ELF-1 (cell line): Measurements from ENCODE around the gene TP63.

Source experiments
- DNase-seq: peaks from one replicate; pipeline ENCODE4 v3.0.0-alpha.2; 2016; ENCODE audit warnings: low read depth, low spot score

Gene TP63

DNA sequence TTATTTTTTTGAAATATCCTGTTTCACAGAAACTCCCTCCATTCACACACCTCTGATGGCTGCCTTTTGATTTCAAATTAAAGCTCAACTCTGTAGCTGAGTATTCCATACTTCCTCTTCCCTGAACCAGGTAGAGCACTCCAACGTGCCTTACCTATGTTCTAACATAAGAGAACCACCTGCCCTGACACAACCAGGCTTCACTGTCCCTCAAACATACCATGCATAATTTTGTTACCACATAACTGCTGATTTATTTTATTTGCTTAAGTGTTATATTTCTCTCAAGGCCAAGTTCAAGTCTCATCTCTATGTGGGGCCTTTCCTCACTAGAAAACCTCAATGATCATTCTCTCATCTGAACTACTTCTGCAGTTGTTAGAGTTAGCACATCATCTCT is 279.8 kb downstream of the TP63 start:
- DNase-seq: no peak

DNA sequence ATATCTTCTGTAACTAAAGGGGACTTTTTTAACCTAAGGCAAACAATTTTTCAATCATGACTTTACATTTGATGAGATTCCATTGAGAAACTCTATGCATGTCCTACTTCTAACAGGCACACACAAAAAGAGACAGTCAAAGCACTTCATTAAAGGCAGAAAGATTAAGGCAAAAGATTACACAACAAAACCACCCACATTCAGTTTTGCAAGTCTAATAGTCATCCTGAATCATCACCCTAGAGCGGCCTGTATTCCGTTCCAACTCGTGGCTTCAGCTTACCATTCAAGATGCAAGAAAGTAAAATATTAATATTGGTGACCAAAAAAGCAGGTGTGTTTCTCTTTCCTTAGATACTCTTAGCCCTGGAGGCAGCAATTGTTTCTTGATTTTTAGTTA is 283.6 kb downstream of the TP63 start:
- DNase-seq: no peak

DNA sequence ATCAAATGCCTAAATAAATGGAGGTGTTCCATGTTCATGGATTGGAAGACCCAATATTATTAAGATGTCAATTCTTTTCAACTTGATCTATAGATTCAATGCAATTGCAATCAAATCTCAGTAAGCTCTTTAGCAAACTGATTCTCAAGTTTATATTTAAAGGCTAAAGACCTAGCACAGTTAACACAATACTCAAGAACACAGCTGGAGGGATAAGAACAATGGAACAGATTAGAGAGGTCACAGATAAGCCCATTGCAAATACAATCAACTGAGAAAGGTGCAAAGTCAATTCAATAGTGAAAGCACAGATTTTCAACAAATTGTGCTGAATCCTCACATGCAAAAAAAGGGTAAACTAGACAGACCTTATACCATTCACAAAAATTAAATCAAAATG is 290.6 kb downstream of the TP63 start:
- no peak for DNase-seq

DNA sequence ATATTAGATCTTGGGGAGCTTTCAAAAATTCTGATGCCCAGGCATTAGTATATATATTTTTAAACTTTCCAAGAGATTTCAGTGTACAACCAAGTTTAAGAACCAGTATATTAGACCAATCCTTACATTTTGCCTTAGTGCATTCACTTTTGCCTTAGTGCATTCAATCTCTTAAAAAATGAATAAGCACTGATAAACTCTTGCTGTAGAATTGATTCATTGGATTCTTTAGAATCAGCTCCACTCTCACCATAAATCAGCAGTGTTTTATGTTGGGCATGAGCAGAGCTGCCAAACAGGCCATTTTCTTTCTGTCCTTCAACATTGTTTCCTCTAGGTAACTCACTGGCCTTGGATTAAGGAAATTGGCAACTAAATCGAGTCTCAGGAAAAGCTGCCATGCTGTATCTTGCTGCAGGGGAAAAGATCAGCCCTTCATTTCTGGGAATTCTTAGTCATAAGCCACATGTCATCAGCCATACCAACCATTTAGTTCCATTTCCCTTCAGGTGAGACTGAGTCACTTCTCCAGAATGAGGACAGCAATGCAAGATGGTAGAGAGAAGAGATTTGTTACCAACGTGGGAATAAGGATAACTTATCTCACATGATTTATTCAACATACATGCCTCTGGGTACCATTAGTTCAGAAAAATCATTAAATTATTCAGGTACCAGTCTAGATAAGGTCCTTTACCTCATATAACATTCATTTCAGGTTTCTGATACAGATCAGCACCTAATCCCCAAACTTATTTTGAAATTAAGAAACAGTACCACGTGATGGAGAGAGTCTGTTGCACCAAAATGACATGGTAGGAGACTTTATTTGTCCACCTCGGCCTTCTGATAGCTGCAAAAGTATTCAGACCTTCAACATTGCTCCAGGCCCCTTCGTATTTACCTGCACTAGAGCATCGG is 297.0 kb downstream of the TP63 start:
- DNase-seq: no peak

DNA sequence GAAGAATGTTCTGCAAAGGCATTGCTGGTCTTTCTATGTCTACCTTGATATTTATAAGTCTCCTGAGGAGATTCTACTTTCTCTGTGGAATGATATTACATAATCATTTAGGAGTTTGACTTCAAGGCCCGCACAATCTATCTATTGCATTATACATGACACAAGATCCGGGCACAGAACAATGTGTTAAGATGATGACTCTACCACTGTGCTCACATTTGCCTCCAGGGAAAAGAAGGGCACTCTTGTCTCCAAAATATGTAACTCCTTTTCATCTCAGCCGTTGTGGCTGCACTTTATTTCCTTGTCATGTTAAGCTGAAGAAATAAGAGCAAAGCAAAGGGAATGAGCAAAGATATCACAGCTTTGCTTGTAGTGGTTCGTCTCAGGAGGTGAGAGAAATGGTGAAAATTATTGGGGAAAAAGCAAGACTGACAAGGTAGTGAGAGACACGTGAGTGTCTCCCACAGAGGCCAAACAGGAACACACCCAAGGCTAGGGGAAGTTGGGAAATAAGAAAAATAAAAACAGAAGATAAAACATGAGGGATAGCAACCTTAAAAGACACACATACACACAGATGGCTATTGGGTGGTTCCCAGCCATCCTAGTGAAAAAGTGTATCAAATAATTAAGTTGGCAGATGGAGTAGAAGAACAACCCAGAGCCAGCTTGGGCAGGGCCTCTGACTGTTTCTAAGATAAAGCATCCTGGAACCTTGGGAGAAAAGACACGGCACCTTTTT is 305.2 kb downstream of the TP63 start:
- DNase-seq: no peak

DNA sequence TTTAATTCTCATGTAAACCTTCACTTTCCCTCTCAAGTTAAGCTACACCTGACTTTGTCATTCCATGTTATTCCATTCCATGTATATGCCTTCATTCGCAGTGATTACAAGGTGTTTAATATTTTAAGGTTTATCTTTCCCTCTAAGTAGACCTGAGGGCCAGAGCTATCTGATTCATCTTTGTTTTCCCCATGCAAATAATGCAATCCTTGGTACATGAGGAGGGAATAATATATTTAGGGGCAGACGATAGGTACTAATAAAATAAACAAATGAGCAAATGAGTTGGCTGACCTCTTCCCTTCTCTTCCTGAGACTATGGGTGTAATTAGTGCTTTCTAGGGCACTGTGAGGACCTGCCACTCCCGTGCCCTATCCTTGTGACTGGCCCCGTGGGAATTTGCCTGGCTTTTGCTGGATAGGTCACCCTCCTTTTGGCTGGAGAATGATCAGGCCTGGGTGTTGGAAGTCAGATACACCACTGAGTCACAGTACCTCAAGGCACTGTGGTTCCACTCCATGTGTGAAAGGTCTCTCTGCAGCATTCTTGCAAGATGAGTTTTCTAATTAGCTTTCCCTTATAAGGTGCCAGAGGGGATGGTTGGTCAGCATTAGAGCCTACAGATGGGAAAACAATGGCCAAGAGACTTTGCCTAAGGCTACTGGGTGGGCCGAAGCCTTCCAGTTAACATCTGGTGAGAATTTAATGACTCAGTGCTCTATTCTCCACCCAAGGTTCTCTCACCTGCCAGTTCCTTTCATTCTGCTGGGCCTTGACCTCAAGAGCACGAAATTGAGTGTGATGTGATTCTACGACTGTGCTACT is 306.3 kb downstream of the TP63 start:
- peak; percentile 90 for DNase-seq

DNA sequence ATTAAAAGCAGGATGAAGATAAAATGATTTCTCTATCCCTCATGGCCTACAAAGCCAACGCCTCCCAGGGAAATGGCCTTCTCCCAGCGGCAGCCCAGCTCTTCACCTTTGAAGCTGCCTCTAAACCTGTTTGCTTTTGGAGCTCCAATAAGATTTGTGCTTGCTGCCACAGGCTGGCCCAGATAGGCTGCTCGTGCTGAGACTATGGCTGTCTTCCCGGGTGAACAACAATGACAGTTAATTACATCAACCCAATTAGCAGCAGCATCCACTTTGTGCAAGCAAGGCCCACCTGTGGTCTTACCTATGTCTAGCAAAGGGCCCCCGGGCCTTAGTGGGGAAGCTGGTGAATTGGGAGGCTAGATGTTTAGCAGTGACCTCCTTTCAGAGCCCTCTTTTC is 309.9 kb downstream of the TP63 start:
- peak; percentile 36 for DNase-seq

DNA sequence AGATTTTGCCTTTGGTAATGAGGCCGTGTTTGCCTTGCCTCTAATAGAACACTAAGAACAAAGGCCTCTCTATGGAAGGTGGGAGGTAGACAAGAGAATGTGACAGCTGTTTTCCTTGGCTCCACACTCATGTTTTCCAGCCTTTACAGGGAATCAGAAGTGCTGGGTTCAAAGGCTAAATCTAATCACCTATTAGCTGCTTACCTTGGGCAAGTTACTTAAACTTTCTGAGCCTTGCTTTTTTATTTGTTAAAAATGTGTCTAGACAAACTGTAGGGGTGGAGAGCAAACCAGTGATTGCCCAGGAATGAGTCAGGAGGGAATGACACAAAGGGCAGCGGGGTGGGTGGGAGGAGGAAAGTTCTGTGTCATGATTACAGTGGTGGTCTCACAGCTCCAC is 310.5 kb downstream of the TP63 start:
- no peak for DNase-seq

DNA sequence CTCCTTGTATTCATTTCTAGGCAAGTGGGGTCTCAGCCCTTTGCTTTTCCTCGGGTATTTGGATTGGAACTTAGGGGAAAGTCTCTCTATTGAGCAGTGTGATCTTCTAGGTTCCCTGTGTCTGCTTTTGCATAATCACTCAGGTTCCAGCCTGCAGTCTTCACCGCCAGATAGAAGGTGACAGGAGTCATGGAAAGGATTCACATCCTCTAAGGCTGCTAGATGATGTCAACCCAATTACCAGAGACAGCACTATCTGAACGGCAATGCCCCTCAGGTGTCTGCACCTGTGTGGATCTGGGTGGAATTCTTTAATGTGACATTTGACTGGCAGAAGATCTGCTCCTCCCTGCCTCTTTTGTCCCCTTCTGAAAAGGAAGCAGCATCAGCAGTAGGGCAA is 311.8 kb downstream of the TP63 start:
- no peak for DNase-seq

DNA sequence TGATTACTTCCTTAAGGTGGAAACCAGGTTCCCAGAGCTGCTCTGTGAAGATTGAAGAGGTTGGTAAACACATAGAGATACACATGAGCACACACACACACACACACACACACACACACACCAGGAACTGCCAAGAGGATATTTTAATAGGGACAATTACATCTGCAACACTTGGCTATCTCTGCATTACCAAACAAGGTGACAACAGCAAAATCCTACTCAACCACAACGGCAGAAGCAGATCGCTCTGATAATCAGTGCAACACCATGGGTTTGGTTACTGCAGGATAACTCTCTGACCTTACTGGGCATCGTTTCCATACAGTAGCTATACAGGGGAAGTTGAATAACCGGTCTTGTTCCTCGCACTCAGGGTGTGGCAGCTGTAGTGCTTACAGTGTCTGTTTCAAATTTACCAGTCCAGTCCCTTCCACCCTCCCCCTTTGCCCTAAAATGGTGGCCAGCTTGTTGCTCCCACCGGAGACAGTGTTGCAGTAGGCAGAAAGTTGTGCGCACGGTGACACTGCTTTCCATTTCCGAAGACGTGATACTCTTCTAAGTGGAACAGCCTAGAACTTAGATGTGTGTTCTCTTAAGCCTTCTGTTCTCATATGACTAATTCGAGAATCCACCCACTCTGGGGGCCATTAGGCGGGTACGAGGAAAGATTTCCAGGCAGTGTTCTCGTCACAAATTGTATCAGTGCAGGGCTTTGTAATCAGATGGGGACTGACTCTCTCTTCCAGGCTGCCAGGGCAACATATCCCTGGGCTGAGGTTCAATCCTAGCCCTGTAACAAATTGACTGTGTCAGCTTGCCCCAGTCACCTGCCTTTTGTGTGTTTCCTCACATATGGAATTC is 313.3 kb downstream of the TP63 start:
- peak; percentile 36 for DNase-seq

DNA sequence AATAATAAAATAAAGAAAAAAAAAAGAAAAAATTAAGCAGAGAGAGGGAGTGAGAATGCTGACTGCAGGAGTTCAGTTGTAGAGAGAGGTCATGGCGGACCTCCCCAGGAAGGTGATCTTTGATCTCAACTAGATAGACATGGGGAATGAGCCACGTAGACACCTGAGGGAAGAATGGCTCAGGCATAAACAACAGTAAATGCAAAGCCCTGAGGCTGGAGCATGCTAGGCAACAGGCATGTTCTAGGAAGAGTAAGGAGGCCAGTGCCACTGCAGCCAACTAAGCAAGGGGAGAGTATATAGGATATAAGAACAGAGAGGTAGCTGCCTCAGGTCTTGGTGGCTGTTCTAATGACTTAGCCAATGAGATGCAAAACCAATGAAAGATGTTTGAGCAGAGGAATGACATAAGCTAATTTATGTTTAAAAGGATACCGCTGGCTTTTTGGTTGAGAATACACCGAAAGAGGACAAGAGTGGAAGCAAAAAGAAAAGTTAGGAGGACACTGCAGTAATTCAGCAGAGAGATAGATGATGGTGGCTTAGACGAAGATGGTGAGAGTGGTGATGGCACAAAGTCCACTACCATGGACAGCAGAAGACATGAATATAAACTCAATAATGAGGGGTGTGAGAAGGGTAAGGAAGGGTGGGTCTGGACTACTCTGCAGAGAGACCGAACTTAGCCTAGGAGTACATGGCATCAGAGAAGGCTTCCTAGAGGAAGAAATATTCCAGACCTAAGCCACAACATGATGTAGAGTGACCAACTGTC is 314.9 kb downstream of the TP63 start:
- DNase-seq: peak; percentile 30
